ENCODE measurements around the gene RBM22. TPM values are rescaled to one million over a fixed set of nuclear protein-coding genes. Genes with fewer than 3 reads are reported as not detected.
A peak's percentile ranks its signal among the peaks of the same experiment; 100 is the strongest.

RBM22 gene
- total and polyA plus RNA-seq, 12 donors, result 18.6 to 41.0 (median 29.0) TPM

- no peak for ATAC-seq
- intact Hi-C loops (cut with DNase I), result no loop called here
- TF ChIP-seq CTCF (IDR thresholded peaks at IDR 0.05), result no peak
Measured at GRCh38 chr5:150723845-150724244, 23.0 kb upstream of the RBM22 start.

GRCh38 chr5:150710165-150710564 is 9.3 kb upstream of the RBM22 start:
- TF ChIP-seq CTCF (IDR thresholded peaks at IDR 0.05), result peak; percentile 9 to 55 (median 40)
- no peaks in the 10 kb centered on the region for H3K9me3 ChIP-seq
- no peak for ATAC-seq
- 58 to 59% methylated on average over 2 of the region's 2 CpGs for WGBS, 2 donors
- H3K27me3 ChIP-seq, result no peaks in the 10 kb centered on the region
- H3K27ac ChIP-seq, result no peak overlapping the region
- H3K4me1 ChIP-seq, result peaks cover 0 to 9% (median 0%) of the 10 kb centered on the region in 9 donors
- no peak overlapping the region for H3K4me3 ChIP-seq
- no peak for DNase-seq
- H3K36me3 ChIP-seq, result peaks cover 0 to 86% (median 38%) of the 10 kb centered on the region in 9 donors
- intact Hi-C loops (cut with DNase I), result loop anchor here in 1 of 10 donors (5.0 kb wide), 1 partner anchor 153 kb away; no protein-coding TSS in a partner anchor

More at GRCh38 chr5:150723845-150724244, 23.0 kb upstream of the RBM22 start:
- no peak for DNase-seq
- Histone ChIP-seq H3K36me3 (peaks cover 0 to 100% (median 70%) of the 10 kb centered on the region in 9 donors), H3K27ac (no peak overlapping the region), H3K27me3 (no peaks in the 10 kb centered on the region), H3K9me3 (no peaks in the 10 kb centered on the region), H3K4me3 (no peak overlapping the region), H3K4me1 (no peaks in the 10 kb centered on the region)
- 67 to 95% methylated on average over 2 of the region's 2 CpGs for WGBS, 2 donors

- TF ChIP-seq CTCF (IDR thresholded peaks at IDR 0.05), result no peak
- ATAC-seq (no peak), DNase-seq (no peak)
- intact Hi-C loops (cut with DNase I), result loop anchor here in 3 of 10 donors (5.0 kb wide), 2 partner anchors 145 to 250 kb away; no protein-coding TSS in a partner anchor
- no peak overlapping the region for H3K27ac ChIP-seq
- peaks cover 0 to 53% (median 24%) of the 10 kb centered on the region in 9 donors for H3K36me3 ChIP-seq
- H3K4me3 ChIP-seq, result no peak overlapping the region
- H3K9me3 ChIP-seq, result no peaks in the 10 kb centered on the region
- no peaks in the 10 kb centered on the region for H3K27me3 ChIP-seq
- peaks cover 0 to 9% (median 0%) of the 10 kb centered on the region in 9 donors for H3K4me1 ChIP-seq
- 77 to 78% methylated on average over 4 of the region's 4 CpGs for whole genome bisulfite sequencing, 2 donors
Measured at GRCh38 chr5:150706776-150707390, 6.0 kb upstream of the RBM22 start.

GRCh38 chr5:150703762-150704161 is 2.9 kb upstream of the RBM22 start:
- no peak for TF ChIP-seq CTCF (IDR thresholded peaks at IDR 0.05)
- H3K27ac ChIP-seq, result no peak overlapping the region
- no peak overlapping the region for H3K4me3 ChIP-seq
- peaks cover 0 to 25% (median 2%) of the 10 kb centered on the region in 9 donors for H3K36me3 ChIP-seq
- WGBS, 2 donors, result 82 to 92% methylated on average over 3 of the region's 3 CpGs
- intact Hi-C loops (cut with DNase I), result loop anchor here in 5 of 10 donors (2.0 to 5.0 kb wide), 3 partner anchors 46 to 141 kb away; no protein-coding TSS in a partner anchor
- ATAC-seq (no peak), DNase-seq (no peak)
- H3K27me3 ChIP-seq, result no peaks in the 10 kb centered on the region
- no peaks in the 10 kb centered on the region for H3K9me3 ChIP-seq
- H3K4me1 ChIP-seq, result peaks cover 0 to 21% (median 18%) of the 10 kb centered on the region in 9 donors
